PFSK-1 (cell line): ENCODE results near the gene TP53BP2.

Experiments used
- POLR2AphosphoS5 ChIP-seq: IDR thresholded peaks from 2 replicates; pipeline ENCODE4 v1.6.1; 2012; ENCODE audit warnings: low read depth, mild to moderate bottlenecking, control low read depth, low read length, moderate library complexity
- SIN3A ChIP-seq: IDR thresholded peaks from 2 replicates; pipeline ENCODE4 v1.6.1; 2012; ENCODE audit warnings: mild to moderate bottlenecking, low read length, moderate library complexity, borderline replicate concordance; ENCODE audit not compliant: insufficient read depth
- TAF1 ChIP-seq: IDR thresholded peaks from 2 replicates; pipeline ENCODE4 v1.6.1; 2012; ENCODE audit warnings: low read length, control low read depth, borderline replicate concordance; ENCODE audit not compliant: insufficient read depth
- TF ChIP-seq, protein P1 (sequence below), 2 experiments: IDR thresholded peaks; 2 replicates each; pipeline versions ENCODE4 v1.6.1 to v1.8.0; 2011 to 2012; ENCODE audit warnings: low read depth in 2 of 2, low read length in 2 of 2, control low read depth in 1 of 2, inconsistent platforms in 1 of 2, mild to moderate bottlenecking in 1 of 2, moderate library complexity in 1 of 2; ENCODE audit not compliant: insufficient read depth in 1 of 2

DNA sequence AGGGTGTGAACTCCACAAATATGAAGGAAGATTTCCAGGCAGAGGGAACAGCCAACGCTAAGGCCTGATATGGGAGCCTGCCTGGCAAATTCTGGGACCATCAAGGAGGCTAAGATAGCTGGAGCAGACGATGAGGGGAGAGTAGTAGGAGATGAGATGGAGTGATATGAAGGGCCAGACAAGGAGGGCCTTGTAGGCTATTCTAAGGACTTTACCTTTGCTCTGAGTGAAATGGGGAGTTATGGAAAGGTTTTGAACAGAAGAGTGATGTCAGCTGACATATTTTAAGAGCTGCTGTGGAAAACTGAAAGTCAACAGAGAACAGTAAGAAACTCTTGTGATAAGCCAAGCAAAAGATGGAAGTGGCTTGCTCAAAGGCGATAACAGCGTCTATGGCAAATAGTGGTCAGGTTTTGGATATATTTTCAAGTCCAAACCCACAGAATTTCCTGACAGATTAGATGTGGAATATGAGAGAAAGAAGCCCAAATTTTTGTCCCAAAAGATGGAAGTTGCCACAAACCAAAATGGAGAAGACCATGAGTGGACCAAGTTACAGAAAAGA, 2.1 kb upstream of the TP53BP2 start:
- TF ChIP-seq POLR2AphosphoS5 (no peak), SIN3A (no peak), TAF1 (no peak)
- TF ChIP-seq, protein P1, sequence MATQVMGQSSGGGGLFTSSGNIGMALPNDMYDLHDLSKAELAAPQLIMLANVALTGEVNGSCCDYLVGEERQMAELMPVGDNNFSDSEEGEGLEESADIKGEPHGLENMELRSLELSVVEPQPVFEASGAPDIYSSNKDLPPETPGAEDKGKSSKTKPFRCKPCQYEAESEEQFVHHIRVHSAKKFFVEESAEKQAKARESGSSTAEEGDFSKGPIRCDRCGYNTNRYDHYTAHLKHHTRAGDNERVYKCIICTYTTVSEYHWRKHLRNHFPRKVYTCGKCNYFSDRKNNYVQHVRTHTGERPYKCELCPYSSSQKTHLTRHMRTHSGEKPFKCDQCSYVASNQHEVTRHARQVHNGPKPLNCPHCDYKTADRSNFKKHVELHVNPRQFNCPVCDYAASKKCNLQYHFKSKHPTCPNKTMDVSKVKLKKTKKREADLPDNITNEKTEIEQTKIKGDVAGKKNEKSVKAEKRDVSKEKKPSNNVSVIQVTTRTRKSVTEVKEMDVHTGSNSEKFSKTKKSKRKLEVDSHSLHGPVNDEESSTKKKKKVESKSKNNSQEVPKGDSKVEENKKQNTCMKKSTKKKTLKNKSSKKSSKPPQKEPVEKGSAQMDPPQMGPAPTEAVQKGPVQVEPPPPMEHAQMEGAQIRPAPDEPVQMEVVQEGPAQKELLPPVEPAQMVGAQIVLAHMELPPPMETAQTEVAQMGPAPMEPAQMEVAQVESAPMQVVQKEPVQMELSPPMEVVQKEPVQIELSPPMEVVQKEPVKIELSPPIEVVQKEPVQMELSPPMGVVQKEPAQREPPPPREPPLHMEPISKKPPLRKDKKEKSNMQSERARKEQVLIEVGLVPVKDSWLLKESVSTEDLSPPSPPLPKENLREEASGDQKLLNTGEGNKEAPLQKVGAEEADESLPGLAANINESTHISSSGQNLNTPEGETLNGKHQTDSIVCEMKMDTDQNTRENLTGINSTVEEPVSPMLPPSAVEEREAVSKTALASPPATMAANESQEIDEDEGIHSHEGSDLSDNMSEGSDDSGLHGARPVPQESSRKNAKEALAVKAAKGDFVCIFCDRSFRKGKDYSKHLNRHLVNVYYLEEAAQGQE (IDR thresholded peaks at IDR 0.05; ENCODE audit: insufficient read depth in 1 of 2, low read depth in 2 of 2, low read length in 2 of 2) = no peak
